ENCODE measurements around the gene TMCC1.

TMCC1 gene

DNA sequence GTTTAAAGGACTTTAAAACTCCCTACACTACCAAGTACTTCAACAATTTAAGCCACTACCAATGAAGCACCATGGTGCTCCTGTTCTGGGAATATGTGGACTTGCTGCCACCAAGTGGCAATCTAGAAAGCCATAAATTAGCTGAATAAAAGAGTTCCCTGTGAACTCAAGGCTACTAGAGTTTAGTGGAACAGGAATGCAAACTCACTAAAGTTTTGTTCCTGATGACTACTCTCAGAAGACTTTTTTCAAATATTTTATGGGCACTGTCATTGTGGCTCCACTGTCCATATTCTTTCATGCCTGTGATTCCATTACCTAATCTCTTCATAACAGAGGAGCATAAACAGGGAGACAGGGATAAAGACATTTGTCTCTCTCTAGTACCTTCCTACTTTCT lies 63.9 kb downstream of the TMCC1 start:
- no peak overlapping the region for H3K4me3 ChIP-seq (replicated peaks; ENCODE audit: low read depth, low read length)
- TF ChIP-seq, protein P1, sequence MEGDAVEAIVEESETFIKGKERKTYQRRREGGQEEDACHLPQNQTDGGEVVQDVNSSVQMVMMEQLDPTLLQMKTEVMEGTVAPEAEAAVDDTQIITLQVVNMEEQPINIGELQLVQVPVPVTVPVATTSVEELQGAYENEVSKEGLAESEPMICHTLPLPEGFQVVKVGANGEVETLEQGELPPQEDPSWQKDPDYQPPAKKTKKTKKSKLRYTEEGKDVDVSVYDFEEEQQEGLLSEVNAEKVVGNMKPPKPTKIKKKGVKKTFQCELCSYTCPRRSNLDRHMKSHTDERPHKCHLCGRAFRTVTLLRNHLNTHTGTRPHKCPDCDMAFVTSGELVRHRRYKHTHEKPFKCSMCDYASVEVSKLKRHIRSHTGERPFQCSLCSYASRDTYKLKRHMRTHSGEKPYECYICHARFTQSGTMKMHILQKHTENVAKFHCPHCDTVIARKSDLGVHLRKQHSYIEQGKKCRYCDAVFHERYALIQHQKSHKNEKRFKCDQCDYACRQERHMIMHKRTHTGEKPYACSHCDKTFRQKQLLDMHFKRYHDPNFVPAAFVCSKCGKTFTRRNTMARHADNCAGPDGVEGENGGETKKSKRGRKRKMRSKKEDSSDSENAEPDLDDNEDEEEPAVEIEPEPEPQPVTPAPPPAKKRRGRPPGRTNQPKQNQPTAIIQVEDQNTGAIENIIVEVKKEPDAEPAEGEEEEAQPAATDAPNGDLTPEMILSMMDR (IDR thresholded peaks at IDR 0.05; ENCODE audit: low read depth, low read length, missing control alignments): peak; percentile 55
- peak; percentile 48 for DNase-seq (ENCODE audit: extremely low read depth, low read depth)

DNA sequence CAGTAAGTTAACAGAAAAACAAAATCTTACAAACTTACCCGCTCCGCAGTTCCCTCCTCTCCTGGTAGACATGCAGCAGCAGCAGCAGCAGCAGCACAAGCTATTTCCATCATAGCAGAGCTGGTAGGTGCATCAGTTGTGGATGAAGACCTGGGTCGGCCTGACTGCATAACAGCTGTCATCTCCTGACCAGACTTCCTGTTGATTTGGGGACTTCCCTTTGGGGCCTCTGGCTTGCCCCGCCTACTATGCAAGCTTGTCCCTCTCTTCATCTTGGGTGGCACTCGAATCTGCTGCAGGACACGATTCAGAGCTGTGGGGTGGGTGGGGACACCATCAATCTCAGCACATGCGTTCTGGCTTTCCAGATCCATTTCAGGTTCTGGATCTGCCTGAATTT lies 65.7 kb downstream of the TMCC1 start:
- DNase-seq (ENCODE audit: extremely low read depth, low read depth): no peak
- TF ChIP-seq, protein P1 (IDR thresholded peaks at IDR 0.05; ENCODE audit: low read depth, low read length, missing control alignments): no peak

DNA sequence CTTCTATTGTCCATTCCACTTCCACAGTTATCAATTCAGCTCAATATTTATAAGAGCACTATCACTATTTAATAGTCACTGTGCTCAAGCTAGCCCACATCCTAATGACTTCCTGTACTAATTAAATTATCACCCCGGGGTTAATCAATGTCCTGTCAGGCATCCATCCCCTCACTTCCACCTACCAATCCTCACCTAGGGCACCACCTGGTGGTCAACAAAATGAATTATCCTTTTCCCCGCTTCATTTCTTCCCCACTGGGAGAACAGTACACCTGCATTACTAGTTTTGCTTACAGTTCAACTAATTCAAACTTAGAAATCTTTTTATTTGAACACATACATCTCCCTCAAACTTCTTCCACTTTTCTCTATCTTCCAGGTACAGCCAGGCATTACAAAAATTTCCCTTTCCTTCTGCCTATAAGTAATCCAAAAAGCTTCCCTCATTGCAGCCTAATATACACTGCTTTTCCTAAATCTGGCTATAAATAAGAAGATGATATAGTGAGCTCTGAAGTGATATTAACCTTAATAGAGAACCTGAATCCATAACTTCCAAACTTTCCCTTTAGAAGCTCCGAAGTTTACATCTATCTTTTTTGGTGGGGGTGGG lies 68.5 kb downstream of the TMCC1 start:
- peak; percentile 24 for DNase-seq (ENCODE audit: extremely low read depth, low read depth)
- TF ChIP-seq, protein P1 (IDR thresholded peaks at IDR 0.05; ENCODE audit: low read depth, low read length, missing control alignments): peak; percentile 55

More for the DNA sequence above, 65.7 kb downstream of the TMCC1 start:
- no peak overlapping the region for H3K4me3 ChIP-seq (replicated peaks; ENCODE audit: low read depth, low read length)

DNA sequence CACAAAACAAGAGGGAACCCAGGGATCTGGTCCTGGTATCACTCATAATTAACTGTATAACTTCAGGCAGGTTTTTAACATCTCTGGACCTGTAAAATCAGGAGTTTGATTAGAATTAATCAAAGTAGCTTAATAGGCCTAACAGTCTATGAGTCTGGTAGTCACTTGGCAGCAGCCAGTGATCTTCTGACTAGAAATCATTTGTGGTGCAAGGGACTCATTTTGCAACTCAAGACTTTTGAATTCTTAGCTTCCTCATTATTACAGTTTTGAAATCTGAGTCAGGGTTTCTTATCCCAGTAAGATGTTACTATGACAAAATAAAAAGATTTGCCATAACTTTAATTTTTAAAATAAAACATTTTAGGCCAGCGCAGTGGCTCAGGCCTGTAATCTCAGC lies 70.8 kb downstream of the TMCC1 start:
- TF ChIP-seq, protein P1 (IDR thresholded peaks at IDR 0.05; ENCODE audit: low read depth, low read length, missing control alignments): no peak

More for the DNA sequence above, 68.5 kb downstream of the TMCC1 start:
- H3K4me3 ChIP-seq (replicated peaks; ENCODE audit: low read depth, low read length): no peak overlapping the region

DNA sequence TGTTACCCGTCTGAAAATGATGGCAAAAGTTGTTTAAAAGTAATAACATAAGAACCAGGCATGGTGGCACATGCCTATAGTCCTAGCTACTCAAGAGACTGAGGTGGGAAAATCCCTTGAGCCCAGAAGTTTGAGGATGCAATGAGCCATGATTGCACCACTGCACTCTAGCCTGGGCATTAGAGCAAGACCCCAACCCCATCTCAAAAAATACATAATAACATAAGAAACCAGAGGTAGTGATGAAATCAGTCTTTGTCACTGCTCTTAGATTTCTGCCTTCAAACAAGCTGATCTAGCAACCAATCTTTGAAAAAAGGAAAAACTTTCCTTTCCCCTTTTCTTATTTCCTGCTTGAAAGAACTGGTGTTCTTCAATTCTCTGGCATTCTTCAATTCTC lies 71.3 kb downstream of the TMCC1 start:
- TF ChIP-seq, protein P1 (IDR thresholded peaks at IDR 0.05; ENCODE audit: low read depth, low read length, missing control alignments): no peak
- no peak overlapping the region for H3K4me3 ChIP-seq (replicated peaks; ENCODE audit: low read depth, low read length)
- no peak for DNase-seq (ENCODE audit: extremely low read depth, low read depth)

More for the DNA sequence above, 70.8 kb downstream of the TMCC1 start:
- no peak overlapping the region for H3K4me3 ChIP-seq (replicated peaks; ENCODE audit: low read depth, low read length)
- DNase-seq (ENCODE audit: extremely low read depth, low read depth): no peak

DNA sequence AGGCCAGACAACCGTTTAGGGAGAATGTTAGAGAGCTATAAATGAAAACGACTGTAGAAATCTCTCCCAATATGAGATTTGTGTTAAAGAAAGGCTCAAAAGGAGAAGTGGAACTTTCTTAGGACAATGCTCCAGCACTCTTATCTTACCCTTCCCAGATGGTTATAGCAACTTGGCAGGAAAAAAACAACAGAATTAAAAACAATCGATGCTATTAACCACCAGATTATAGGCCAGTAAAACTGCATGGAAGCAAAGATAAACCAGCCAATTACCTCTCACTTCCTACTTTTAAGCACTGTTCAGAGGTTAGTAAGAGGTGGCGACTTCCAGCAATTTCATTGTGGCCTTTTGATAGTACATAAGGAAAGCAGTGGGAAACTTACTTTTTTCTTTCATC lies 72.9 kb downstream of the TMCC1 start:
- H3K4me3 ChIP-seq (replicated peaks; ENCODE audit: low read depth, low read length): no peak overlapping the region
- TF ChIP-seq, protein P1 (IDR thresholded peaks at IDR 0.05; ENCODE audit: low read depth, low read length, missing control alignments): no peak
- no peak for DNase-seq (ENCODE audit: extremely low read depth, low read depth)

DNA sequence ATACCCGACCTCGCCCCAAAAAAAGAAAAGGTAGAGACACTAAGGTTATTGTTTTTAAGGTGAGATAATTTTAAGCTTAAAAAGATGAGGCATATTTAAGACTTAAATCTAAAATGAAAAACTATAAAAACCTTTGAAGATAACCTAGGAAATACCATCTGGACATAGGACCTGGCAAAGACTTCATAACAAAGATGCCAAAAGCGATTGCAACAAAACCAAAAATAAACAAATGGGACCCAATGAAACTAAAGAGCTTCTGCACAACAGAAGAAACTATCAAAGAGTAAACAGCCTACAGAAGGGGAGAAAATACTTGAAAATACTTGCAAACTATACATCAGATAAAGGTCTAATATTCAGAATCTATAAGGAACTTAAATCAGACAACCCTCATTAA lies 80.9 kb downstream of the TMCC1 start:
- TF ChIP-seq, protein P1 (IDR thresholded peaks at IDR 0.05; ENCODE audit: low read depth, low read length, missing control alignments): no peak
- no peak for DNase-seq (ENCODE audit: extremely low read depth, low read depth)
- no peak overlapping the region for H3K4me3 ChIP-seq (replicated peaks; ENCODE audit: low read depth, low read length)
